Esophagus (tissue), 2 donors: ENCODE data around the gene MAFG. TPM values are rescaled to one million over a fixed set of nuclear protein-coding genes. Genes with fewer than 3 reads are reported as not detected.

Source experiments
- H3K27ac ChIP-seq, 2 donors: one replicate each; pipeline ENCODE4 v1.5.1; 2013; ENCODE audit warnings: low read depth in 2 of 2, mild to moderate bottlenecking in 2 of 2, inconsistent platforms in 1 of 2, low read length in 1 of 2, moderate library complexity in 1 of 2
- H3K27me3 ChIP-seq, 2 donors: one replicate each; pipeline ENCODE4 v1.6.1; 2013; ENCODE audit warnings: low read length in 2 of 2, control low read depth in 1 of 2, mild to moderate bottlenecking in 1 of 2; ENCODE audit not compliant: insufficient read depth in 2 of 2, control insufficient read depth in 1 of 2
- H3K36me3 ChIP-seq, 2 donors: one replicate each; pipeline ENCODE4 v1.6.1; 2013; ENCODE audit warnings: low read length in 1 of 2; ENCODE audit not compliant: control insufficient read depth in 2 of 2, insufficient read depth in 2 of 2
- H3K4me1 ChIP-seq, 2 donors: one replicate each; pipeline ENCODE4 v1.6.1; 2013; ENCODE audit warnings: low read length in 1 of 2; ENCODE audit not compliant: control insufficient read depth in 2 of 2, insufficient read depth in 2 of 2
- H3K4me3 ChIP-seq, 2 donors: one replicate each; pipeline ENCODE4 v1.5.1; 2013; ENCODE audit warnings: low read length in 2 of 2, mild to moderate bottlenecking in 2 of 2, low read depth in 1 of 2, moderate library complexity in 1 of 2
- H3K9me3 ChIP-seq, 2 donors: one replicate each; pipeline ENCODE4 v1.6.1; 2013; ENCODE audit warnings: mild to moderate bottlenecking in 2 of 2, low read depth in 1 of 2, low read length in 1 of 2, moderate library complexity in 1 of 2; ENCODE audit not compliant: control insufficient read depth in 2 of 2, insufficient read depth in 1 of 2
- WGBS, 2 donors: extraction: QIAGEN DNeasy Blood & Tissue Kit; methylation state at CpG; one replicate each; pipeline ENCODE4 v1.1.7; 2013; 5-methylcytosine and 5-hydroxymethylcytosine counted together
- polyA plus RNA-seq, 2 donors: library from polyadenylated mRNA; stranded (reverse); fragments of 200-250 nt; gene quantifications; one replicate each; pipeline ENCODE4 v1.2.3, GENCODE V29; 2013
- donor health status: healthy with polysubstance abuse.
- donor health status: Bipolar disorder and iron deficiency.

MAFG gene
- polyA plus RNA-seq: 10 to 100 TPM; 10.3 to 11.9 TPM

DNA sequence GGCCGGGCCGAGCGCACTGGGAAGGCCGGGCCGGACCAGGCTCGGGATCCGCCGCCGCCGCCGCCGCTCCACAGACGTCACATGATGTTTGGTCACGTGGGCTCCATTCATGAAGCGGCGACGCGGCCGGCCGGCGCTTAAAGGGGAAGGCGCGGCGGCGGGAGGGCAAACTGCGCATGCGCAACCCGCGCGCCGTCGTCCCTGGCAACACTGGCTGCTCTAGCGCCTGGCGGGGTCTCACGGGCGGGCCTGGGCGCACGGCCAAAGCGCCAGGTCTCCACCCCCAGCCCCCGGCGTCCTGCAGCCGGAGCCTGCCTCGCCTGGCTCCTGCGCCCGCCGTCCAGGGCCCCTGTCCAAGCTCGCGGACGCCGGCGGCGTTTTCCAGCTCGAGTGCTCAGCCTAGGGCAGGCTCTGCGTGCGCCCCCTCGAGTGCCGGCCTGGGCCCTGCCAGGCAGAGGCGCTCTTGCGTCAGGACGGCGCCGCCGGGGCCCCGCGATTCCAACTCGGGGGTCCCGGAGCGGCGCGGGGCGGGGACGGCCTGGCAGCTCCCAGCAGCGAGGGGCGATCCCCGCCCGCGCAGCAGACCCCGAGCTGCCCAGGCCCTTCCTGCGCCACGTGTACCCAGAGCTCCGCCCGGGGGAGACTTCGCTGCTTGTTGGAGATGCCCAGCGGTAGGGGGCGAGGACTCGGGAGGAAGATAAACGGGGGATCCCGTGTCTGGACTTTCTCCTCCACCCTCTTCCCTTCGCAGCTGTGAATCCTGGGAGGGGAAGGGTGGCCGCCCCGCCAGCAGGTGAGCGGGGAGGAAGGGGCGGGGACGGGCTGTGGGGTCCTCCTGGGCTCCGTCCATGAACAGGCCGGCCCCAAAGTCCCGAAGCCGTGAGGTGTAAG lies at the start of gene MAFG:
Gene MAFG (minus strand): TSS at position 83 of the 891 bp plus-strand sequence. CDS start 4,550 bp downstream, outside the sequence.
- peaks cover 16 to 26% of the 10 kb centered on the region in 2 donors for H3K4me1 ChIP-seq
- H3K27ac ChIP-seq: peak within 1 kb of the TSS; percentile 95 to 98
- no peaks in the 10 kb centered on the region for H3K9me3 ChIP-seq
- H3K36me3 ChIP-seq: peaks cover 0 to under 1% of the 10 kb centered on the region in 2 donors
- H3K4me3 ChIP-seq: peak within 1 kb of the TSS; percentile 73 to 83
- no peaks in the 10 kb centered on the region for H3K27me3 ChIP-seq
- WGBS, 2 donors: 0 to 1% methylated on average over 94 to 98 of the region's 98 CpGs

DNA sequence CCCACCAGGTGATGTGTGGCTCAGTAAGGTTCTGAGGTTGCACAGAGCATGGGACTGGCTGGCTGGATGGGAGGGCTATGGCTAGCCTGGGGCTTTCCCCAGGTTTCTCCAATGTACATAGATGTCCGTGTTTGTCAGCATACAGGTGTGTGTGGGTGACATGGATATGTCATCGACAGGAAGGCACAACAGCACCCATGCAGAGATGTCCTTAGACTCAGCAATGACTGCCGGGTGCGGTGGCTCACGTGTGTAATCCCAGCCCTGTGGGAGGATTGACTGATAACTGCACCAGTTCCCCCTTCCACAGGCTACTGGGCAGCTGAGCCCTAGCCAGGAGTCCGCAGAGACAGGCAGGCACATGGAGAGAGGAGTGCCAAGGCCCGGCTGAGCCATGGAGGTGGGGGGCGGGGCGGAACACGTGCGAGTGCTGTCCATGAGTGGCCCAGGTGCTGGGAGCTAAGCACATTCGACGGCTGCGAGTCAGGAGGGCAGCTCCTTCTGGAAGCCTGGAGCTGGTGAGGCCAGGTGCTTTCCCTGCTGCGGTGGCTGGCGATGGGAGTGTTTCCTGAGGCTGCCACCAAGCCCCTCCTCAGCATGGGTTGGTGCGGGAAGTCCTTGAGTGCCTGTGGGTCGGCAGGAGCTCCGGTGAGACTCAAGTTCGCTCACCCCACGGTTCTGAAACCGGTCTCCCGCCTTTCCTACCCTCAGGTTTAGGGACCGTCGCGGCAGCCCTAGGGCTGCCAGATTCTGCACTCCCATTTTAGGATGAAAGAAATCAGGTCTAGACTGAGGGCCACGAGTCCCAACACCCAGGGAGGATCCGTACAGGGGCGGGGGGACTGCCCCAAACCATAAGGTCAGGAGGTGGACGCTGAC lies 49.0 kb upstream of the MAFG start:
- Histone ChIP-seq H3K36me3 (no peaks in the 10 kb centered on the region), H3K27ac (peak overlapping the region; percentile 85 to 86), H3K4me1 (peaks cover 3 to 14% of the 10 kb centered on the region in 2 donors), H3K9me3 (no peaks in the 10 kb centered on the region), H3K27me3 (no peaks in the 10 kb centered on the region), H3K4me3 (peak overlapping the region; percentile 59 to 82)
- 24 to 29% methylated on average over 28 to 30 of the region's 30 CpGs for WGBS, 2 donors

DNA sequence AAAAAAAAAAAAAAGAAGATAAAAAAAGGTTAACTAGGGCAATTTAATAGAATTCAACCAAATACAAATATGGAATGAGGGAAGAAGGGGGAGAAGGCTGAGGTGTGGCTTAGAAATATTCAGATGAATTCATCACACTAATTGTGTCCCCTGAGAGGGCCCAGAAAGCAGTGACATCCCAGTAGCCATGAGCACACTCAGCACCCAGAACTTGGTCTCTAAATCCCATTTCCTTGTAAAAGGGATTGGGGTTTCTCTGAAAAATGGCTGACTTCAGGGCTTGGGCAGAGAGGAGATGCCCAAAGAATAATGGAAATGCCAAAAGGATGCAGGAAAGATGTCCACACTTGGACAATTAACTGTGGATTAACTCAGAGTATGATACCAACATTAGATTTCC lies 45.9 kb upstream of the MAFG start:
- H3K9me3 ChIP-seq: no peaks in the 10 kb centered on the region
- no peaks in the 10 kb centered on the region for H3K36me3 ChIP-seq
- no peak overlapping the region for H3K27ac ChIP-seq
- no peaks in the 10 kb centered on the region for H3K27me3 ChIP-seq
- H3K4me3 ChIP-seq: no peak overlapping the region
- H3K4me1 ChIP-seq: peaks cover under 1 to 12% of the 10 kb centered on the region in 2 donors

DNA sequence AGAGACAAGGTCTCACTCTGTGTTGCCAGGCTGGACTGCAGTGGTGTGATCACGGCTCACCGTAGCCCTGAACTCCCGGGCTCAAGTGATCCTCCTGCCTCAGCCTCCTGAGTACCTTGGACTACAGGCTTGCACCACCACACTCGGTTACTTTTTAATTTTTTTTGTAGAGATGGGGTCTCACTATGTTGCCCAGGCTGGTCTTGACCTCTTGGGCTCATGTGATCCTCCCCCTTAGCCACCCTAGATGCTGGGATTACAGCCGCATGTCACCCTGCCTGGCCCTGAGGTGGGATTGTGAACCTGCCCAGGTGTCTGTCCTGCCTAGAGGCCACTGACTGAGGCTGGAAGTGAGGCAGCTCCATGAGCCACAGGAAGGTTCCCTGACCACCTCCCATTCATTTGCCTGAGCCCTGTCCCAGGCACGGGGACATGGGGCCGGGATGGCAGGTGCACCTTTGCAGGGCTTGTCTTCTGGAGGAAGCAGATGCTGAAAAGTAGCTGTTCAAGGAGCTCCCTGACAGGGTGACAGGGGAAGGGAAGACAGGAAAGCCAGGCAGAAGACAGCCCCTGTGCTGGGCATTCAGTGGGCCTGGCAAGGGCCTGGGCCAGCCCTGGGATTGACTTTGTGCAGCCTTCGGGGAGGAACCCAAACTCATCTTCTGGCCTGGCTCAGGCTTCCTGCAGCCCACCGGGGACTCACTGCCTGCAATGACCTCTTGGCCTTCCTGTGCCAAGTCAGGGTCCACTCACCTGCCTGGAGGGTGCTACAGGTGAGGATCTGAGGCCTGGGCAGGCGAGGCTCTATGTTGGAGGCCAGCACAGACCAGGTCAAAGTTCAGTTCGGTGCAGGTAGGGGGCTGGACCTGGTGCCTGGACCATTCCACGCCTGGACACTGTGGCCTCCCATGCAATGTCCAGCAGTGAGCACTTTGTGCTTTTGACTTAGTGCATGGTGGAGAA lies 41.6 kb upstream of the MAFG start:
- Histone ChIP-seq H3K4me1 (peaks cover 0 to 10% of the 10 kb centered on the region in 2 donors), H3K36me3 (no peaks in the 10 kb centered on the region), H3K9me3 (no peaks in the 10 kb centered on the region), H3K27ac (peak overlapping the region in 1 of 2 donors; percentile 17), H3K27me3 (no peaks in the 10 kb centered on the region), H3K4me3 (no peak overlapping the region)
- 82 to 86% methylated on average over 12 of the region's 12 CpGs for WGBS, 2 donors

DNA sequence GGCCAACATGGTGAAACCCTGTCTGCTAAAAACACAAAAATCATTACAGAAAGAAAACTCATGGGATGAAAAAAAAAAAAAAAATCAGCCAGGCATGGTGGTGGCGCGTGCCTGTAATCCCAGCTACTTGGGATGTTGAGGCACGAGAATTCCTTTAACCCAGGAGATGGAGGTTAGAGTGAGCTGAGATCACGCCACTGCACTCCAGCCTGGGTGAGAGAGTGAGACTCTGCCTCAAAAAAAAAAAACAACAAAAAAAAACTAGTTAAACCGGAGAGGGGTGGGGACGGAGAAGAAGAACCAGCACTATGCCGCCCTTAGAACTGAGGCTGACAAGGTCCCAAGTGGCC lies 40.8 kb upstream of the MAFG start:
- Histone ChIP-seq H3K27me3 (no peaks in the 10 kb centered on the region), H3K27ac (peak overlapping the region in 1 of 2 donors; percentile 54)

DNA sequence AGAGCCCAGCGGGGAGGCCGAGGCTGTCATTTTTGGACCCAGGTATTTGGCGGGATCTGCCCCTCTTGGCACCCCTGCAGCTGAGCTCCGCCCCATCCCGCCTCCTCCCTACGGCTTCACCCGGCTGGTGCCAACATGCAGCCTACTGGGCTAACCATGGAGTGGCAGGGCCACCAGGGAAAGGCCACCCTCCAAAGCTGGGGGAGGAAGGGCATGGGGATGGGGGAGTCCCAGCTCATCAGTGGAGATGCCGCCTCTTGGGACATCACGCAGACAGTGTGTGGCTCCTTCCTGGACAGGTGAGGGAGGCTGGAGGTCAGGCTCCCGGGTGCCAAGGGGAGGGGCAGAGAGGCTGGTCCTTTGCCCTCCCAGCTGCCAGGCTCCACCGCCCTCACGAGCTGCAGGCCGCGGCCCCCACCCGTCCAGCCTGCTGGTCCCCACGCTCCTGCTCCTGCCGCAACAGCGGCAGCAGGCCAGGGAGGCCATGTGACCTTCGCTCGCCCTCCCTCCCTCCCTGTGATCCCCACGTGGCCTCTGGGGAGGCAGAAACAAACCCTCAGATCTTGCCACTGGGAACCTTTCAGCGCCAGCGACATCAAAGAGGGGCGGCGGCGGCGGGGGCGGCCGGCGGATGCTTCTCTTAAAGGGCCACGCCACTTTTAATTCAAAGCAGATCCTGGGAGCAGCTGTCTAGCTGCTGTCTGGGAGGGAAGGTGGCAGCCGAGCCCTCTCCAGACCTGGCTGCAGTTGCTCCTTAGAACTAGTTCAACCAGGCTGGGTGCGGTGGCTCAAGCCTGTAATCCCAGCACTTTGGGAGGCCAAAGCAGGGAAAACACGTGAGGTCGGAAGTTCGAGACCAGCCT lies 40.2 kb upstream of the MAFG start:
- no peaks in the 10 kb centered on the region for H3K36me3 ChIP-seq
- H3K27ac ChIP-seq: peak overlapping the region; percentile 18 to 54
- H3K9me3 ChIP-seq: no peaks in the 10 kb centered on the region
- no peaks in the 10 kb centered on the region for H3K27me3 ChIP-seq
- peak overlapping the region; percentile 5 to 20 for H3K4me3 ChIP-seq
- peaks cover 0 to 10% of the 10 kb centered on the region in 2 donors for H3K4me1 ChIP-seq
- WGBS, 2 donors: 8 to 10% methylated on average over 36 of the region's 36 CpGs

More for the DNA sequence above, 40.8 kb upstream of the MAFG start:
- no peaks in the 10 kb centered on the region for H3K9me3 ChIP-seq
- no peak overlapping the region for H3K4me3 ChIP-seq
- no peaks in the 10 kb centered on the region for H3K36me3 ChIP-seq
- H3K4me1 ChIP-seq: peaks cover 0 to 10% of the 10 kb centered on the region in 2 donors
- WGBS, 2 donors: 51 to 54% methylated on average over 7 of the region's 7 CpGs

DNA sequence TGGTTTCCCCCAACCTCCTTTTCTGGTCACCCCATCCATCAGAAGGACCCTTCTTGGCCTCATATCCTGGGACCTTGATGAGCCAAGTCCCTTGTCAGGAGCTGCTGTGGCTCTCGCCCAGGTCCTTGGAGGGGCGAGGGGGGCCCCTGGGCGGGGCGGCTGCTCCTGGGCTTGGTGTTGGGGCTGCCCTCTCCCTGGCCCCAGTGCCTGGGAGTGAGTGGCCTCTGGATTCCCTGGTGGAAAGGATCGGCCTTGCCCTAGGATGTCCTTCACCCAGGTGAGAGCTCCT lies 39.7 kb upstream of the MAFG start:
- no peaks in the 10 kb centered on the region for H3K36me3 ChIP-seq
- WGBS, 2 donors: 36 to 38% methylated on average over 5 of the region's 5 CpGs
- H3K27ac ChIP-seq: peak overlapping the region in 1 of 2 donors; percentile 18
- H3K27me3 ChIP-seq: no peaks in the 10 kb centered on the region
- H3K4me1 ChIP-seq: peaks cover 0 to 10% of the 10 kb centered on the region in 2 donors
- peak overlapping the region in 1 of 2 donors; percentile 20 for H3K4me3 ChIP-seq
- no peaks in the 10 kb centered on the region for H3K9me3 ChIP-seq

DNA sequence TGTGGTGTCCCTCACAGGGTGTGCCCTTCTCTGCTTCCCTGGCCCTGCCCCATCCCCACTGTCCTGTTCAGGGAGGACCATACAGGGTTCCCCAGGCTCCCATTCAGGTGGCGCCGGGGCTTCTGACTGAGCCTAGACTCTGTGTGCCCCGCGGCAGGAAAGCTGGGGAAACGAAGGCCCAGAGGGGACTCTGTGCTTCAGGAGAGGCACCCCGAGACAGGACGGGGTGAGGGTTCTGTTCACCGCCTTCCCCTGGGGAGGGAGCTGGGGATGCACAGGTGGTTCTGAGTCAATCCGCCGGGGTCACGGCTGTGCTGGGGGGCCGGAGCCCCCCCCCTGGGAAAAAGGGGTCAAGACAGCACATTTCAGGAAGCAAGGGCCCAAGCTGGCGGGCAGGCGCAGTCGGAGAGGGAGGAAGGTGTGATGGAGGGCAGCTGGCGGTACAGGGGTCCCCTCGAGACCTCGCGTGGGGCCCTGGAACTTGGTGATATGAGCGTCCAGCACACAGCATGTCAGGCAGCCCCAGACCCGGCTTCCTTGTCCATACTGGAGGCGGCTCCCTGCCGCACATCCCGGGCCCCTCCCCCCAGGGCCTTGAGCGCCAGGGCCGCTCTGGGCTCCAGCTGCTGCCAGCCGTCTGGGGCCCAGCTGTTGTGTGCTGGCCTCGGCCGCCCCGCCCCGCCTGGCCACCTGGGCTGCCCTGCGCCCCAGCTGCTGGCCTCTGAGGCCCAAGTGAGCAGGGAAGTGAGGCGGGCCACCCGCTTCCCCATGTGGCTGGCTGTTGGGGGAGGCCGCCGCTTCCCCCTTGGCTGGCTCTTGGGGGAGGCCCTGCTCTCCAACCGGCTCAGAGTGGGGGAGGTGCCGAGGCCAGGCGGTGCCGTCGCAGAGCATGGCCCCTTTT lies 39.1 kb upstream of the MAFG start:
- Histone ChIP-seq H3K27ac (no peak overlapping the region), H3K9me3 (no peaks in the 10 kb centered on the region), H3K4me3 (no peak overlapping the region), H3K4me1 (peaks cover 0 to 10% of the 10 kb centered on the region in 2 donors), H3K27me3 (no peaks in the 10 kb centered on the region), H3K36me3 (no peaks in the 10 kb centered on the region)
- WGBS, 2 donors: 56 to 62% methylated on average over 35 to 41 of the region's 41 CpGs
